DOHH2 (cell line): ENCODE measurements around the gene WNK1.

ENCODE experiments used
- CTCF ChIP-seq: fragments of 200-600 bp; sonication (generic); IDR thresholded peaks from one replicate; pipeline ENCODE4 v1.5.1; 2014; ENCODE audit warnings: antibody characterized with exemption, mild to moderate bottlenecking, low read depth, low read length; ENCODE audit not compliant: poor library complexity, severe bottlenecking
- EZH2phosphoT487 ChIP-seq: fragments of 200-600 bp; sonication (generic); IDR thresholded peaks from 2 replicates; pipeline ENCODE4 v1.6.1; 2017; ENCODE audit warnings: borderline replicate concordance, mild to moderate bottlenecking, antibody characterized with exemption, low read length, moderate library complexity, mixed read lengths

GRCh38 chr12:880656-881055 lies 128.3 kb downstream of the WNK1 start:
- no peak for TF ChIP-seq CTCF
- no peak for TF ChIP-seq EZH2phosphoT487
